OCI-LY1 (cell line): Measurements from ENCODE around the gene ST8SIA1.
A peak's percentile ranks its signal among the peaks of the same experiment; 100 is the strongest.

Source experiments
- H2AFZ ChIP-seq: fragments of 200-600 bp; sonication (generic), shearing (Covaris generic); 2 replicates; pipeline ENCODE4 v1.6.0; 2014; ENCODE audit warnings: antibody characterized with exemption, mild to moderate bottlenecking, low read length
- H3F3A ChIP-seq: fragments of 200-600 bp; sonication (generic), shearing (Covaris generic); 2 replicates; pipeline ENCODE4 v1.6.0; 2014; ENCODE audit warnings: mild to moderate bottlenecking, antibody characterized with exemption, low read length, moderate library complexity; ENCODE audit not compliant: insufficient read depth
- H3K27ac ChIP-seq: fragments of 200-600 bp; sonication (generic); 2 replicates; pipeline ENCODE4 v1.5.1; 2014; ENCODE audit warnings: low read length, mixed run types, mild to moderate bottlenecking, low read depth; ENCODE audit not compliant: poor library complexity, severe bottlenecking
- H3K27me3 ChIP-seq: fragments of 200-600 bp; sonication (generic); 2 replicates; pipeline ENCODE4 v1.6.0; 2014; ENCODE audit warnings: antibody characterized with exemption, mild to moderate bottlenecking, low read length, moderate library complexity; ENCODE audit not compliant: insufficient read depth
- H3K36me3 ChIP-seq: fragments of 200-600 bp; sonication (generic); 2 replicates; pipeline ENCODE4 v1.6.1; 2014; ENCODE audit warnings: mild to moderate bottlenecking, antibody characterized with exemption, low read length, moderate library complexity, mixed read lengths; ENCODE audit not compliant: insufficient read depth
- H3K4me1 ChIP-seq: fragments of 200-600 bp; sonication (generic); 2 replicates; pipeline ENCODE4 v1.5.1; 2014; ENCODE audit warnings: mild to moderate bottlenecking, low read length, moderate library complexity; ENCODE audit not compliant: insufficient read depth, severe bottlenecking
- H3K4me2 ChIP-seq: fragments of 200-600 bp; sonication (generic), shearing (Covaris generic); 2 replicates; pipeline ENCODE4 v1.6.1; 2014; ENCODE audit warnings: low read length
- H3K4me3 ChIP-seq: fragments of 200-600 bp; sonication (generic); 2 replicates; pipeline ENCODE4 v1.5.1; 2014; ENCODE audit warnings: low read length, low read depth, mild to moderate bottlenecking, mixed read lengths; ENCODE audit not compliant: poor library complexity, severe bottlenecking
- H3K79me2 ChIP-seq: fragments of 200-600 bp; shearing (Covaris generic); 2 replicates; pipeline ENCODE4 v1.6.1; 2016; ENCODE audit warnings: mixed run types, low read length, mixed read lengths; ENCODE audit not compliant: insufficient read depth
- H3K9ac ChIP-seq: fragments of 200-600 bp; sonication (generic), shearing (Covaris generic); 2 replicates; pipeline ENCODE4 v1.6.1; 2014; ENCODE audit warnings: mild to moderate bottlenecking, low read length, mixed read lengths
- H3K9me2 ChIP-seq: fragments of 200-600 bp; sonication (generic), shearing (Covaris generic); 2 replicates; pipeline ENCODE4 v1.6.1; 2014; ENCODE audit warnings: low read depth, mild to moderate bottlenecking, low read length, mixed read lengths
- H3K9me3 ChIP-seq: fragments of 200-600 bp; shearing (Covaris generic); 2 replicates; pipeline ENCODE4 v1.6.1; 2014; ENCODE audit warnings: low read length, mixed read lengths
- H4K20me1 ChIP-seq: fragments of 200-600 bp; sonication (generic), shearing (Covaris generic); 2 replicates; pipeline ENCODE4 v1.6.0; 2016; ENCODE audit warnings: mild to moderate bottlenecking, low read length; ENCODE audit not compliant: insufficient read depth
- EZH2 ChIP-seq: fragments of 200-600 bp; sonication (generic), shearing (Covaris generic); IDR thresholded peaks from 2 replicates; pipeline ENCODE4 v1.8.0; 2017; ENCODE audit warnings: borderline replicate concordance, mixed run types, mild to moderate bottlenecking, antibody characterized with exemption, low read length, moderate library complexity, mixed read lengths
- TF ChIP-seq, protein P1 (sequence below): fragments of 200-600 bp; sonication (generic), shearing (Covaris generic); IDR thresholded peaks from 2 replicates; pipeline ENCODE4 v1.5.1; 2017; ENCODE audit warnings: mild to moderate bottlenecking, antibody characterized with exemption, low read length, moderate library complexity, mixed read lengths

The ST8SIA1 gene

DNA sequence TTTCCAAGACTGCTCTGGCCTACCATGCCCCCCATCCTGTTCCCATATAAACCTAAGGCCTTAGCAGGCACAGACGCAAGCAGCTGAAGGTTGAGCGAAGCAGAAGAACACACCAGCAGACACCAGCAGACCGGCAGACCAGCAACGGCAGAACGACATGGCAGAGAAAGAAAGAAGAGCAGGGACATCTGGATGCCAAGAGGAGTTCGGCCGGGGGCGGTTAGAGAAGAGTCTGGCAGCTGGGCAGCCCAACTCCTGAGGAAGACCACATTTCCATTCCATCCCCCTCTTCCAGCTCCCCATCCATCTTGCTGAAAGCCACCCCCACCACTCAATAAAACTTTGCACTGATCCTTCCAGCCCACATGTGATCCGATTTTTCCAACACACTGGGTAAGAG is 5.2 kb upstream of the ST8SIA1 start:
- no peaks in the 10 kb centered on the region for H3K79me2 ChIP-seq
- H3F3A ChIP-seq, result no peaks in the 10 kb centered on the region
- no peaks in the 10 kb centered on the region for H3K9me3 ChIP-seq
- H3K4me2 ChIP-seq, result no peak overlapping the region
- no peaks in the 10 kb centered on the region for H3K36me3 ChIP-seq
- H3K4me1 ChIP-seq, result peaks cover 5% of the 10 kb centered on the region
- no peaks in the 10 kb centered on the region for H3K27me3 ChIP-seq
- no peak overlapping the region for H3K27ac ChIP-seq
- TF ChIP-seq, protein P1, sequence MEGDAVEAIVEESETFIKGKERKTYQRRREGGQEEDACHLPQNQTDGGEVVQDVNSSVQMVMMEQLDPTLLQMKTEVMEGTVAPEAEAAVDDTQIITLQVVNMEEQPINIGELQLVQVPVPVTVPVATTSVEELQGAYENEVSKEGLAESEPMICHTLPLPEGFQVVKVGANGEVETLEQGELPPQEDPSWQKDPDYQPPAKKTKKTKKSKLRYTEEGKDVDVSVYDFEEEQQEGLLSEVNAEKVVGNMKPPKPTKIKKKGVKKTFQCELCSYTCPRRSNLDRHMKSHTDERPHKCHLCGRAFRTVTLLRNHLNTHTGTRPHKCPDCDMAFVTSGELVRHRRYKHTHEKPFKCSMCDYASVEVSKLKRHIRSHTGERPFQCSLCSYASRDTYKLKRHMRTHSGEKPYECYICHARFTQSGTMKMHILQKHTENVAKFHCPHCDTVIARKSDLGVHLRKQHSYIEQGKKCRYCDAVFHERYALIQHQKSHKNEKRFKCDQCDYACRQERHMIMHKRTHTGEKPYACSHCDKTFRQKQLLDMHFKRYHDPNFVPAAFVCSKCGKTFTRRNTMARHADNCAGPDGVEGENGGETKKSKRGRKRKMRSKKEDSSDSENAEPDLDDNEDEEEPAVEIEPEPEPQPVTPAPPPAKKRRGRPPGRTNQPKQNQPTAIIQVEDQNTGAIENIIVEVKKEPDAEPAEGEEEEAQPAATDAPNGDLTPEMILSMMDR, result no peak
- TF ChIP-seq EZH2, result no peak
- H2AFZ ChIP-seq, result no peak overlapping the region
- H3K9me2 ChIP-seq, result no peaks in the 10 kb centered on the region
- H4K20me1 ChIP-seq, result no peaks in the 10 kb centered on the region
- H3K9ac ChIP-seq, result no peak overlapping the region
- no peak overlapping the region for H3K4me3 ChIP-seq

DNA sequence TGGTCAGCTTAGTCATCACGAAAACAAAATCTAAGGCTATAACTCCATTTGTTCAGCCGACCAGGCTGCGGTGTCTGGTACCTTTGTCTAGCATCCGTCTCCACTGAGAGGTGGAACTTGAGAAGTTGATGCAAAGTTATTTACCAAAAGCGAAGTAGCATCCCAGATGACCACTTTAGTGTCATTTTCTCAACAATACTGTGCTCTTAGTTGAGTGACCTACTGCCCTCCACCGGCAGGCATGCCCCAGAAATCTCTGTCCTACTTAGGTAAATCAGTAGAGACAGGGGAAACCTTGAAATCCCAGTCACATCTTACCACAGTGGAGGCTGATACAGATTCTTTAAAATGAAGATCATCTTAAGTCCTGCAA is 1.3 kb upstream of the ST8SIA1 start:
- no peak for TF ChIP-seq EZH2
- TF ChIP-seq, protein P1, result no peak; the same call in 1 of the 2 replicates
- peaks cover 5% of the 10 kb centered on the region for H3K4me1 ChIP-seq
- no peaks in the 10 kb centered on the region for H3K36me3 ChIP-seq
- H3F3A ChIP-seq, result no peaks in the 10 kb centered on the region
- no peak overlapping the region for H3K9ac ChIP-seq
- H3K27me3 ChIP-seq, result no peaks in the 10 kb centered on the region
- H3K9me2 ChIP-seq, result no peaks in the 10 kb centered on the region
- H3K79me2 ChIP-seq, result no peaks in the 10 kb centered on the region
- peak overlapping the region; percentile 57 for H3K4me3 ChIP-seq
- H4K20me1 ChIP-seq, result no peaks in the 10 kb centered on the region
- H3K9me3 ChIP-seq, result no peaks in the 10 kb centered on the region
- peak overlapping the region; percentile 80; the same call in 1 of the 2 replicates for H3K4me2 ChIP-seq
- H2AFZ ChIP-seq, result no peak overlapping the region
- no peak overlapping the region for H3K27ac ChIP-seq

DNA sequence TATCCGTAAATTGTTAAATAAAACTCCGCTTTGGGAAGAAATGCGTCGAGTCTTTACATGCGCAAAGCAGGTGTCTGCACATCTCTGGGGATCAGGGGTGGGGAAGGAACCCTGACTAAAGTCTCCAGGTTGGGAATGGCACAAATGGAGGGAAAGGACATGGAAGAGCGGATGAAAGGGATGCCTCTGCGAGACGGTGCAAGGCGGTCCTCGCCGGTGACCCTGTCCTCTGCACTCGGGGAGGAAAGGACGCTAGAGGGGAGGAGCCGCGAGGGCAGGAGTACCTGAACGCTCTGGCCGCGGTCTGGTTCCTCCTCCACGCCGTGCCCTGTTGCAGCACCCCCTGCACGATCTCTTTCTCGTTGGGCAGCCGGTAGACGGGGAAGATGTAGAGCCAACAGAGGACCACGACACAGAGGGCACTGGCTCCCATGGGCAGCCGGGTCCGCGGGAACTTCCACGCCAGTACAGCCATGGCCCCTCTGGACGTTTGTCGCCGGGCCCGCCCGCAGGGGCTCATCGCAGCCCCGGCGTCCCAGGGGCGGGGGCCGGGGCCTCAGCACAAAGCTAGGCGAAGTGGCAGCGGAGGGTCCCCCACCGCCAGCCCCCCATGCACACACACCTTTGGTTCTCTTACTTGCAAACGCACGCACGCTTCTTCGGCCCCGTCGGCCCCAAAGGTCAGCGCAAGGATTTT is 646 bp downstream of the ST8SIA1 start:
- H3K27me3 ChIP-seq, result no peaks in the 10 kb centered on the region
- H3K4me3 ChIP-seq, result no peak overlapping the region
- H2AFZ ChIP-seq, result no peak overlapping the region
- no peak overlapping the region for H3K27ac ChIP-seq
- no peak overlapping the region for H3K9ac ChIP-seq
- H3K79me2 ChIP-seq, result no peaks in the 10 kb centered on the region
- H4K20me1 ChIP-seq, result no peaks in the 10 kb centered on the region
- no peak overlapping the region for H3K4me2 ChIP-seq
- no peak for TF ChIP-seq EZH2
- TF ChIP-seq, protein P1, result no peak
- H3K9me3 ChIP-seq, result no peaks in the 10 kb centered on the region
- H3K36me3 ChIP-seq, result no peaks in the 10 kb centered on the region
- peaks cover 5% of the 10 kb centered on the region for H3K4me1 ChIP-seq
- H3F3A ChIP-seq, result no peaks in the 10 kb centered on the region
- H3K9me2 ChIP-seq, result no peaks in the 10 kb centered on the region
